Hematopoietic multipotent progenitor cell treated with erythropoietin and hydrocortisone succinate and interleukin-3 and kit ligand, for 6 days (in vitro differentiated cells): ENCODE data around the gene DMXL2.
"Not testable (repeated sequence)": the region's sequence is repeated elsewhere in the genome, so short reads cannot be mapped to it uniquely, and the experiment has no call there.

Source experiments
- DNase-seq: peaks from one replicate; pipeline ENCODE4 v3.0.0-alpha.2; 2015

The DMXL2 gene

DNA sequence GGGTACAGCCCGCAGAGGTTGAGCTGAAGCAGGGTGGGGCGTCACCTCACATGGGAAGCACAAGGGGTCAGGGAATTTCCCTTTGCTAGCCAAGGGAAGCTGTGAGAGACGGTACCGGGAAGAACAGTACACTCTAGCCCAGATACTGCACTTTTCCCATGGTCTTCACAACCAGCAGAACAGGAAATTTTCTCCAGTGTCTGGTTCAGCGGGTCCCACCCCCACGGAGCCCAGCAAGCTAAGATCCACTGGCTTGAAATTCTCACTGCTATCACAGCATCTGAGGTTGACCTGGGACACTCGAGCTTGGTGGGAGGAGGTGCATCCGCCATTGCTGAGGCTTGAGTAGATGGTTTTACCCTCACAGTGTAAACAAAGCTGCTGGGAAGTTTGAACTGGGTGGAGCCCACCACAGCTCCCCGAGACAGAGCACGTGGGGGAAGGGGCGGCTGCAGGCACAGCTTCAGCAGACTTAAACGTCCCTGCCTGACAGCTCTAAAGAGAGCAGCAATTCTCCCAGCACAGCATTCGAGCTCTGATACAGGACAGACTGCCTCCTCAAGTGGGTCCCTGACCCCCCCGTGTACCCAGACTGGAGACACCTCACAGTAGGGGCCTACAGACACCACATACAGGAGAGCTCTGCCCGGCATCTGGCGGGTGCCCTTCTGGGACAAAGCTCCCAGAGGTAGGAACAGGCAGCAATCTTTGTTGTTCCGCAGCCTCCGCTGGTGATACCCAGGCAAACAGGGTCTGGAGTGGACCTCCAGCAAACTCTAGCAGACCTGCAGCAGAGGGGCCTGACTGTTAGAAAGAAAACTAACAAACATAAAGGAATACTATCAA, 53.4 kb downstream of the DMXL2 start:
- DNase-seq: not testable (repeated sequence)

DNA sequence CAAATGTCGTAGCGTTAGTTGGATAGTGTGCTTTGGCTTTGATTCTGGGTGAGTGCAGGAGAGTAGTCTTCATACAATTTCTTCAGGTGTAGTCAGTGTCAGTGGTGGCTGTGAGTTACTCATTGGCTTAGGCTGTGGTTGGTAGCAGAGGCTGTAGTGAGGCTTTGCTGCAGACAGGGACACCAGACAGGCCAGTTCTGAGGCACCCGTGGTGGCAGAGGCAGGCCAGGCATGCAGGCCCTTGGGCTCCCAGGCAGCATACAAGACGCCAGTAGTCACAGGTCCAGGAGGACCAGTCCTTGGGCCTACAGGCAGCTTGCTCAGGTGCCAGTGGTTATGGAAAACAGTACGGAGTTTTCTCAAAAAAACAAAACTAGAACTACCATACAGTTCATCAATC, 61.3 kb downstream of the DMXL2 start:
- no peak for DNase-seq

DNA sequence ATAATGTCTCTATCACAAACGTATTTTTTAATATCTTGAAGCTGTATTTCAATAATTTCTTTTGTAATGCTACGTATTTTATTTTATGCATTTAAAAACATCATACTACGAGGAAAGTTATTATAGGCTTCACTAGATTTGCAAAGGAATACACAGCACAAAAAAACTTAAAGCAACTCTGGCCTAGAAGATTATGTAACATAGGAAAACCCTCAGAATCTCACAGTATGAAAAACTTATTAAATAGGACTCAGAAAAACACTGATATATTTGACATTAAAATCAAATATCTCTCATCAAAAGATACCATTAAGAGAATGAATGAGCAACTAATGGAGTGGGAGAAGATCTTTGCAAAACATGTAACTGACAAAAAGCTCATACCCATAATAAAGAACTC, 63.7 kb downstream of the DMXL2 start:
- no peak for DNase-seq

DNA sequence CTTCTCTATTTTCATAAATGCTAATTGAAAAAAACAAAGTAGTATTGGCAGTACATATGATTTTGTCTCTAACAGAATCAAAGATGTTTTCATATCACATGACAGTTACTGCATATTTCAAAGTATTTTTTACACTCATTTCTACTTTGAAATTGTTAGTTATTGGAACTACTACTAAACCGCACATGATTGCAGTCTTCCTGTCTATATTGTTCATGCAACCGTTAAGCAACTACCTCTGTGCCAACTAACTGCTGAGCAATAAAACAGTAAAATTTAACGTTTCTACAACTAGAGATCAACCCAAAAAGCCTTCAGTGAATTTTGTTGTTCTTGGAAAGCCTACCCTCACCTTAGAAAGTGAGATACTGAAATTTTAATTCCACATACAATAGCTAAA, 64.2 kb downstream of the DMXL2 start:
- no peak for DNase-seq

DNA sequence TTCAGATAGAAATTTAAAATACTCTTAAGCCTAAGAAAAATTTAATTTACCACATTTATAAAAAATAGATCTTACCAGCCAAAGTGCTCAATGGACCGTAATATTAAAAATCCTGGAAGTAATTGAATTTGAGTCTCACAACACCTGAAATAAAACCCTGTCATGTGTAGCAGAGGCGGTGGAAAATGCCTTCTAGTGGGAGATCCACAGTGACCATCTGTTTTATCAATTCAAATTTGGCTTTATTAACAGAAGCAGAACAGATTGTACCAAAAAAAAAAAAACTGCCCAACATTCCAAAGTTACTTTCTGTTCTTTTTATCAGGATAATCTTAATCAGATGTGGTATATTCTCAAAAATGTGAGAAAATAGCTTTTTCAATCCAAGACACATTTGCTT, 71.7 kb downstream of the DMXL2 start:
- DNase-seq: no peak

DNA sequence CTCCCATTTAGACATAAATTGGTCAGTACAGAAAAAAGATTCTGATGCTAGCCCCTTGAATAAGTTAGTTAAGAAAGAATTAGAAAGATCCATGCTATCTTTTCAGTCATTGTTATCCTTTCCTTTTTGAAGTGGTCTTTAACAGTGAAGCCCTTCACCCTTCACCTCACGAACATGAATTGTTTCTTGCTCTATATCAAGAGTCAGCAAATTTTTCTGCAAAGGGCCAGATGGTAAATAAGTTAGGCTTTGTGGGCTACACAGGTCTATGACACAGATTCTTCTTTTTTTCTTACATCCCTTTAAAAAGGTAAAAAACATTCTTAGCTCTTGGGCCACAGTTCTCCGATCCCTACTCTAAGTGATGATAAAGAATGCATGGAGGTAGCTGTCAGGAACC, 74.9 kb downstream of the DMXL2 start:
- no peak for DNase-seq

DNA sequence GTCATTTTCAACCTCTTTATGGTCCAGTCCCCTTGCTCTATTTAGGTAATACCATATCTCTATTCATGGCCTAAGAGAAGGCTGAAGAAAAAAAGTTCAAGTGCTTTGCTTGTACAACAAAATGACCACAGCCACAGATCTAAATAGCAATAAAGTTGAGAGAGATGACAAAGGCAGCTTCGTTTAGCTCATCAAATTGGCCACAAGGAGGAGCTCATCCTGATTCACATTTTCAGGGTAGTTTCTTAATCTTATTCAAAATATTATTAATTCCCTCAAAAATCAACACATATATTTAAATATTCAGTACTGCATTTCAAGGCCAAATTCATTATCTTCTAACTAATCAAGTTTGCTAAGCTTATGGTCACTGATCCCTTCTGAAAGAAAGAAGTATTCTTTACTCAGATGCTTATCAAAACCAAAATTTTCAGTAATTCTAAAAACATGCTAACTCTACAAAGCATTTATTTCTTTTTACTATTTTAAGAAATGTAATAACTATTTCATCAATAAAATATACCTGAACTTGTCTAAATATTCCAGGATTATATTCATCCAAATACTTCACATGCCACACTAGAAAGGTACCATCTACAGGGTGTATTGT, 85.5 kb downstream of the DMXL2 start:
- DNase-seq: peak; percentile 52

DNA sequence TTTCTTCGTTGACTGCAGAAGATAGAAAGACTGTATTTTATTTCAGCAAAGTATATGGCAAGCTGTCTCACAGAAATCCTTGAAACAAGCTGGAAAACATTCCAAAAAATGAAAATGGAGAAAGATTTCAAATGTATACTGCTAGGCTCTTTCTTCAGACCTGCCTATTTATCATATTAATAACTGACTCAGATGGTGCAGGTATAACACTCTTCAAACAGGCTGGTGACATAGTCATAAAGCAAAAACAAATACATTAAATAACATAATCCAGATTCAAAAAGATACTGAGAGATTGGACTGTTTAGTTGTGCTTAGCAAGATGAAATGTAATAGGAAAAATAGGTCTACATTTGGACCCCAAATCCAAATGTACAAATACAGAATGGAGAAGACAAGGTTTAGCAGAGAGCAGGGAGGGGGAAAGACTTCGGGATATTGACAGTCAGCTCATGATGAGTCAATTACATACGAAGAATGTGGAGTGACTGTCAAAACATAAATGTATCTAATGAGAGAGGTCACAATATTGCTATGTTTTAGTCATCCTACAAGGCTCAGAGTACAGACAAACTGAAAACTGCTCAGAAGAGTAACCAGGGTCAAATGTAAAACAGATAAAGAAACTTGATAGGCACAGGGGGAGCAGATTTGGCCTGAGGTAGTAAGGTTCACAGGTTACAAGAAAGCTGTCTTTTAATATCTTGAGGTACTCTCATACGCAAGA, 88.7 kb downstream of the DMXL2 start:
- DNase-seq: no peak

DNA sequence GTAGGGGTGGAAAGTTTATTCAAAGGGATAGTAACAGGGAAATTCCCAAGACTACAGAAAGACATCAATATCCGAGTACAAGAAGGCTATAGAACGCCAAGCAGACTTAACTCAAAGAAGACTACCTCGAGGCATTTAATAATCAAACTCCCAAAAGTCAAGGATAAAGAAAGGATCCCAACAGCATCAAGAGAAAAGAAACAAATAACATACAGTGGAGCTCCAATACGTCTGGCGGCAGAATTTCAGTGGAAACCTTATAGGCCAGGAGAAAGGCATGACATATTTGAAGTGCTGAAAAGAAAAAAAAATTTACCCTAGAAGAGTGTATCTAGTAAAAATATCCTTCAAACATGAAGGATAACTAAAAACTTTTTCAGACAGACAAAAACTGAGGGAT, 95.6 kb downstream of the DMXL2 start:
- no peak for DNase-seq

DNA sequence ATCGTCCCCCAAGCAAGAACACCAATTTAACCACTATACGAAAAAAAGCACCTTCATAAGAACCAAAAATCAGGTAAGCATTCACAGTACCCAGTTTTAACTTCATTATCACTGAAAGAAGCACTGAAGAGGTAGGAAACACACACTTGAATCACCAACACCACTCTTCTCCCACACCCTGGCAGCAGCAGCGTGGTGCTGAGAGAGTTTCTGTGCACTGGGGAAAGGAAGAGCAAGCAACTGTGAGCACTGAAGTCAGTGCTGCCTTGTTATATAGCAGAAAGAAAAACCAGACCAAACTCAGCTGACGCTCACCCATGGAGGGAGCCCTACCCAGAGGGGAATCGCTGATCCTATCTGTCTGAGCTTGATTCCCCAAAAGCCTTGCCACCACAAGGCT, 98.2 kb downstream of the DMXL2 start:
- DNase-seq: no peak

DNA sequence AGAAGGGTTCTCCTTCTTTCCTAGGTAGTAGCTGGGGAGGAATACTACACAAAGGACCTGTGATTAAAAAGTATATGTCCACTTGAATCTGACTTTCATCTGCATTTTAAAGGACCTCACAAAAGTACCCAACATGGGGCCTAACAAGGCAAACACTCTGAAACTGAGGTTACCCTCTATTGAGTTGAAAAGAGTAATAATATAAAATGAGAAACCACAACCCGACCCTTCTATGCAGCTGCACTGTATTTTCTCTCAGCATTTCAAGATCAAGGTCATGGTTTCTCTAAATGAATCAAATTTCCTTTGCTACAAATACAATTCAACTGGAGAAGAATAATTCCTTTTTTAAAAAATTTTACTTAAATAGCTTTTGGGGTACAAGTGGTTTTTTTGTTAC, 106.3 kb downstream of the DMXL2 start:
- no peak for DNase-seq

DNA sequence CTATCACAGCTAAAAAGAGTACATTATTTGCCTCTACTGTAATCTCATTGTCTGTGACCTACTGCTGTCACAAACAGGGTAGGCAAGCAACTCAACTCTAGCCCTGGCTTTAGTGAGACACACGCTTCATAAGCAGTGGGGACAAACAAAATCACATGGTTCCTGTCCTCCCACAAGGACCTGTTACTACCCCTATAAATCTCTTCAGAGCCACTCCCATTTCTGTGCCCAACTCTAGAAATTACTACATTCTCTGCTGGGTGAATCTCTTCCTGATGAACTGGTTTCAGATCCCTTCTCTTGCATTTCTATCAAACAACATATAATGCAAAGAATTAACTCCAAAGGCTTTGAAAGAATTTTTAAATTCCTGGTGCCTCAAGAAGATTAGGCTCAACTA, 117.3 kb downstream of the DMXL2 start:
- DNase-seq: no peak

DNA sequence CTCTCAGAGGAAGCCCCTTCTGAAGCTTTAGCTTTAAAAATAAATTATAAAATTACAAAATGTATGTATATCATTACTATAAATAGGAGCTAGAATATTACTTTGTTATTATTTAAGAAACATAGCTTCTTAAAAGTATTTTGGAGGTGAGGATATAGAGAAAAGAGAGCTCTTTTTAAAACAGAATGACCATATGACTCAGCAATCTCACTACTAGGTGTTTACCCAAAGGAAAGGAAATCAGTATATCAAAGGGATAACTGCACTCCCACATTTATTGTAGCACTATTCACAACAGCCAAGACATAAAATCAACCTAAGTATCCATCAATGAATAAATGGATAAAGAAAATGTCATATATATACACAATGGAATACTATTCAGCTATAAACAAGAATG, 119.6 kb downstream of the DMXL2 start:
- no peak for DNase-seq

DNA sequence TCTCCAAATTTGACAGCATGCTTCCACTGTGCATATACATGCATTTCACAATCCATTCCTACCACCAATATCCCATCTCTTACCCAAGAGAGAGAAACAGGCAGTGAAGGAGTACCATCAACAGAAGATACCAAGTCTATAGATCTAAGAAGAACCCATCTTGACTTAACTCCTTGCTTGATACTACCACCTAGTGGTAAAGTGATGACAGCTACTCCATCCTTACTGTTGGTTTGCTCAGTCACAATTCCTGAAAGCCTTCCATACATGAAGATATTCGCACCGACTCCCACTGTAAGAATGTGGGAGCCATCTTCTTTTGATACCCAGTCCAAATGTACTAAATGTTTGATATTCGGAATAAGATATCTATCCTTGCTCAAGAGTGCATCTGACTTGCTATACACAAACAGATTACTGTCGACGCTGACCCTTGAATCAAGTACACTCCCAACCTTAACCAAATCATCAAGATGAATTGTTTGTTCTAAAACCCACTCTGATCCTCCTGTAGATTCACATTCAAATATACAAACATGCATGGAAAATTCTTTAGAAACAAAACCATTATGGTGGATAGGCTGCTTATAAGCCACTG, 123.1 kb downstream of the DMXL2 start:
- peak; percentile 70 for DNase-seq

DNA sequence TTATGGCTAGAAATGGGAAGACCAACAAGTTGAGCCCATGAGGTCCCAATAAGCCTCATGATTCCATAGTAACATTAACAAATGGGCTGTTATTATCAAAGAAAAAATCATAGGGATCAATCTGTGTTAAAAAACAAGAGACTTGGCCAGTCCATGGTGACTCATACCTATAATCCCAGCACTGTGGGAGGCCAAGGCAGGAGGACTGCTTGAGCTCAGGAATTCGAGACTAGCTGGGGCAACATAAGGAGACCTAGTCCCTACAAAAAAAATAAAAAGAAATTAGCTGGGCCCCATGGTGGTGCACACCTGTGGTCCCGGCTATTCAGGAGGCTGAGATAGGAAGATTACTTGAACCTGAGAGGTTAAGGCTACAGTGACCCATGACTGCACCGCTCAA, 124.8 kb downstream of the DMXL2 start:
- no peak for DNase-seq

DNA sequence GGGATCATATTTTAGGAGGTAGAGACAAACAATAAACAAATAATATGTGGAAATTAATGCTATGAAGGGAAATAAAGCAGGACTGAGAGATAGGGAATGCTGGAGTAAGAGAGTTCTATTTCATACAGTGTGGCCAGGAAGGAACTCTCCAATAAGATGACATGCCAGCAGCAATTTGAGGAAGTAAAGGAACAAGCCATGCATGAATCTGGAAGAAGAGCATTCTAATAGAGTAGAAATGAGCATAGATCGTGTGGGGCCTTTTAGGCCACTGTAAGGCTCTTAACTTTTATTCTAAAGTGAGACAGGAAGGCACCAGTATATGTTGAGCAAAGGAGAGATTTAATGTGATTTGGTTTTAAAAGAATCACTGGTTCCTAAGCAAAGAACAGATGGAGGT, 126.3 kb downstream of the DMXL2 start:
- DNase-seq: no peak

DNA sequence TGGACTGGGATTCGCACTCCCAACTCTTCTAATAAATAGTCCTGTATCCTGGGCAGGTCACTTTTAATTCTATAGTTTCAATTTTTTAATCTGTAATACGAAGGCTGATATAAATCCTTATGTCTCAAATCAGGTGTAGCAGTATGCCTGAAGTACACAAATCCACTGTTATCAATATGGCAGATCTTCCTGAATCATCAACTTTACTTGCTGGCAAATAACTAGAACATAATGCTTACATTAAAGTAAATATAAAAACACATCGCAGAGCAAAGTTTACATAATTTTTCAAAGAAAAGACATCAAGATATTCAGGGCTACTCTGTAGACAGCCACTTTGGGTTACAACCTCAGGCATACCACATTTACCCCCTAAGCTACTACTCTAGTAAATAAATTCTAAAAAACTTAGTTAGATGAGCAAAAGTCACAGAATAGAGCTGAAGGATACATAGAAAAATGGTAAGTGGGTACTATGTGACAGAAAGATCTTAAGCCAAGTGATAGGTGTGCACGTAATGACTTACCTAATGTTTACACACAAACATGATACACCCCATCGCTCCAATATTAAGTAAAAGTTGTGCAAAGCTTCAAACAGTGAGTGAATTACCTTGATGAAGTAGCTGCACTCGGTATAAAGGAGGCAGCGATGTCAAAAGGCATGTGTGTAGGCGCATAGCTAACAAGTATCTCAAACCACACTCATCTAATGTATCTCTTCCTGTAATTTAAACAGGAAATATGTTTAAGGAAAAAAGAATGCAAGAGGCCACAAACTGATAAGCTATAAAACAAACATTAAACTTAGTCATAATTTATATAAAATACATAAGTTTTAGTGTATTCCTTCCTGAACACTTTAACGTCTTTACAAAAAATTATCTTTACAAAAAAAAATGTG, 127.9 kb downstream of the DMXL2 start:
- no peak for DNase-seq

DNA sequence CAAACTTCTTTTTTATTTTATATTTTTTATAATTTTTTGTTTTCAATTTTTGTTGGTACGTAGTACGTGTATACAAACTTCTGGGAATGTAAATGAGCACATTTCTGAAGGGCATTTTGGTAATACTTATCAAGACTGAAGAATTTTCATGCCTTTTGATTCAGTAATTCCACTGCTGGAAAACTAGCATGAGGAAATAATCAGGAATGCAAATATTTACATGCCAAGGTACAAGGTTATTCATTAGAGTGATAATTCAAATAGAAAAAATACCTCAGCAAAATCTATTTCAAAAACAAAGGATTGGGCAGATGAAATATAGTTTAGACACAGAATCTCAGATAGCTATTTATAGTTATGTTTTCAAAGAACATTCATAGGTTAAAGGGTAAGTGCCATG, 128.7 kb downstream of the DMXL2 start:
- no peak for DNase-seq

DNA sequence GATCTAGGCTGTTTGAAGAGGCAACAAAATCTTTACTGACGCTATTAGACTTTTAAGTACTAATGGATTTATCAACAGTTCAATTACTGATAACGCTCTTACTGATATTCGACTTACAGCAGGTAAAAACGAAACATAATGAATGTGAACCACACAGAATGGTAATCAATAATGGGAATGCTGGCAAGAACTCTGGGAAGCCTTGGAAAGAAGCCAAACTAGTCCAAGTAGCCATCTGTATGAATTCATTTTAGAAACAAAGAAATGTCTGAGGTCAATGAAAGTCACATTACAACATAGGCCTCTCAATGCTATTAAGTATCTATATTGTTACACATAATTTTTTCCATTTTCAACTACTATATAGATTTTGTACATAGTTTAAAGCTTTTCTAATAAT, 130.0 kb downstream of the DMXL2 start:
- DNase-seq: no peak

DNA sequence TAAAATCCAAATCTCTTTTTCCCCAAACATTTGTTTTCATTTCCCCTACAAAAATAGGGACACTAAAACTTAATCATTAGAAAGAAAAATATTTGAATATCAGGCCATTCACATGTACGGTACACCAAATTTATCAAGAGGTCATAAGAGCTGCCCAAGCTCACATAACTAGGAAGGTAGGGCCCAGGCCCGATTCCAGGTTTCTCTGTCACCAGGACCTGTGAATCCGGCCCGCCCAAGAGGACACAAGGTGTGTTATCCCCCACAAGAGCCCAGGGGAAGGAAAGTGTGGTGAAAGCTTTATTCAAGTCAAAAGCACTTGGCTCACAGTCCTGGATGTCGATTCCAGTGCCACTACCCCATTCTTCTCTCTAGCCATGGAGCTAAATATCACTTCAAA, 130.6 kb downstream of the DMXL2 start:
- DNase-seq: no peak

DNA sequence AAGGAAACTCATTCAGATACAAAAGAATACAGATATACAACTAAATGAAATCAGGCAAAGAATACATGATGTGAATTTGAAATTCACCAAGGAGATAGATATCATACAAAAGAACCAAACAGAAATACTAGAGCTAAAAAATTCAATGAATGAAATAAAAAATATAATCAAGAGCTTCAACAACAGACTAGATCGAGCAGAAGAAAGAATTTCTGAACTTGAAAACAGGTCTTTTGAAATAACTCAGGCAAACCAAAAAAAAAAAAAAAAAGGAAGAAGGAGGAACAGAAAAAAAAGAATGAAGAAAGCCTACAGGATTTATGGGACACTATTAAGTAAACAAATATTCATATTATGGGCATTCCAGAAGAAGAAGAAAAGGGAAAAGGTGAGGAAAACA, 137.8 kb downstream of the DMXL2 start:
- no peak for DNase-seq

DNA sequence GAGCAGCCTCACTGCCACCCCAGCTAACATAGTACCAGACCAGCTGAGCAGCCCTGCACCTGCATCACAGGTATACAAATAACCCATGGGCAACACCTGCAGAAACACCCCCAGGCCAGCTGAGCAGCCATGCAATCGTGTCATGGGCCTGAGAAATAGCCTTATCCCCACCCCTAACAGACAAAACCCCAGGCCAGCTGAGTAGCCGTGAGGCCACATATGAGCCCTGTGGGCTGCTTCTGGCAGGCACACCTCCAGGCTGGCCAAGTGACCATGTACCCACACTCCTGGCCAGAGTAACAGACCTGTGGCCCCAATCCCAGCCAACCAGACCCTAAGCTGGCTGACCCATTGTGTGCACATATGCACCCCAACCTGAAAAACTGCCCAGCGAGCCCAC, 138.6 kb downstream of the DMXL2 start:
- DNase-seq: no peak

DNA sequence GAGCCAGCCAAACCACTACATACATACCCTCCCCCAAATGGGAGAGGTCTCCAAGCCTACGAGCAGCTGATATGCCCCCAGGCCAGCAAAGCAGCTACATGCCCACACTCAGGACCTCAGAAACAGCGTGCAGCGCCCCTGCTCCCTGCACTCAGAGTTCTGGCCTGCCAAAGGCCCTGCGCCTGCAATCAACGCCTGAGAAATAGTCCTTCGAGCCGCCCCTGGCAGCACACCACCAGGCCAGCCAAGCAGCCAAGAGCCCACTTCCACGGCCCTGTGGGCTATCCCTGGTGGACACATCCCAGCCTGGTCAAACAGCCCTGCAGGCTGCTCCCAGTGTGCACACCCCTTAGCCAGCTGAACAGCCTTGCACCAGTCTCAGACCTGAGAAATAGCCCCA, 139.1 kb downstream of the DMXL2 start:
- no peak for DNase-seq
